Ascending aorta (tissue), 2 donors: Measurements from ENCODE around the gene PARP4. TPM values are rescaled to one million over a fixed set of nuclear protein-coding genes. Genes with fewer than 3 reads are reported as not detected.
"Not testable (repeated sequence)": the region's sequence is repeated elsewhere in the genome, so short reads cannot be mapped to it uniquely, and the experiment has no call there.

ENCODE experiments used
- DNase-seq, 2 donors: peaks; one replicate each; pipeline ENCODE4 v3.0.0-alpha.2; 2019; ENCODE audit warnings: low spot score in 2 of 2
- H3K27ac ChIP-seq, 2 donors: fragments of 200-600 bp; sonication (generic); one replicate each; pipeline ENCODE4 v1.5.1; 2016 to 2017; ENCODE audit warnings: mild to moderate bottlenecking in 1 of 2
- H3K27me3 ChIP-seq: fragments of 200-600 bp; sonication (generic); one replicate; pipeline ENCODE4 v1.5.1; 2017
- H3K36me3 ChIP-seq, 2 donors: fragments of 200-600 bp; sonication (generic); one replicate each; pipeline ENCODE4 v1.5.1; 2016
- H3K4me1 ChIP-seq, 2 donors: fragments of 200-600 bp; sonication (generic); one replicate each; pipeline ENCODE4 v1.5.1; 2016 to 2017; ENCODE audit warnings: mild to moderate bottlenecking in 1 of 2
- H3K4me3 ChIP-seq, 2 donors: fragments of 200-600 bp; sonication (generic); one replicate each; pipeline ENCODE4 v1.5.1; 2016 to 2017; ENCODE audit warnings: mild to moderate bottlenecking in 1 of 2
- H3K9me3 ChIP-seq, 2 donors: fragments of 200-600 bp; sonication (generic); one replicate each; pipeline ENCODE4 v1.5.1; 2016
- intact Hi-C: fragments of 100-400 bp; cut with DNase I; formaldehyde crosslinking; loops from one replicate; pipeline ENCODE4 v1.15.1; 2023
- total RNA-seq: library from RNA; depleted of rRNA; stranded (reverse); fragments of >200 nt; gene quantifications from one replicate; pipeline ENCODE4 v1.1.0, GENCODE V29; 2016
- TF ChIP-seq, protein P1 (sequence below), 3 experiments: fragments of 200-600 bp in 2 of 3; fragments of 450-650 bp in 1 of 3; sonication (generic) in 2 of 3; IDR thresholded peaks; one replicate each; pipeline ENCODE4 v1.5.1; 2016 to 2019; ENCODE audit warnings: antibody characterized with exemption in 3 of 3, mild to moderate bottlenecking in 1 of 3, moderate library complexity in 1 of 3

PARP4 gene
- total RNA-seq, 1 donor from 2014 or later: 15.8 TPM

GRCh38 chr13:24450530-24450929 lies 62.0 kb downstream of the PARP4 start:
- no peak for DNase-seq
- Histone ChIP-seq H3K9me3 (no peaks in the 10 kb centered on the region), H3K4me1 (no peaks in the 10 kb centered on the region), H3K27me3 (no peaks in the 10 kb centered on the region), H3K27ac (no peak overlapping the region), H3K36me3 (peaks cover 47 to 68% of the 10 kb centered on the region in 2 donors), H3K4me3 (no peak overlapping the region)
- TF ChIP-seq, protein P1, sequence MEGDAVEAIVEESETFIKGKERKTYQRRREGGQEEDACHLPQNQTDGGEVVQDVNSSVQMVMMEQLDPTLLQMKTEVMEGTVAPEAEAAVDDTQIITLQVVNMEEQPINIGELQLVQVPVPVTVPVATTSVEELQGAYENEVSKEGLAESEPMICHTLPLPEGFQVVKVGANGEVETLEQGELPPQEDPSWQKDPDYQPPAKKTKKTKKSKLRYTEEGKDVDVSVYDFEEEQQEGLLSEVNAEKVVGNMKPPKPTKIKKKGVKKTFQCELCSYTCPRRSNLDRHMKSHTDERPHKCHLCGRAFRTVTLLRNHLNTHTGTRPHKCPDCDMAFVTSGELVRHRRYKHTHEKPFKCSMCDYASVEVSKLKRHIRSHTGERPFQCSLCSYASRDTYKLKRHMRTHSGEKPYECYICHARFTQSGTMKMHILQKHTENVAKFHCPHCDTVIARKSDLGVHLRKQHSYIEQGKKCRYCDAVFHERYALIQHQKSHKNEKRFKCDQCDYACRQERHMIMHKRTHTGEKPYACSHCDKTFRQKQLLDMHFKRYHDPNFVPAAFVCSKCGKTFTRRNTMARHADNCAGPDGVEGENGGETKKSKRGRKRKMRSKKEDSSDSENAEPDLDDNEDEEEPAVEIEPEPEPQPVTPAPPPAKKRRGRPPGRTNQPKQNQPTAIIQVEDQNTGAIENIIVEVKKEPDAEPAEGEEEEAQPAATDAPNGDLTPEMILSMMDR (IDR thresholded peaks at IDR 0.05): no peak
- intact Hi-C loops: no loop called here

GRCh38 chr13:24444851-24445250 lies 67.7 kb downstream of the PARP4 start:
- not testable (repeated sequence) for H3K9me3 ChIP-seq, H3K4me3 ChIP-seq

GRCh38 chr13:24443366-24443765 lies 69.2 kb downstream of the PARP4 start:
- no peak overlapping the region for H3K27ac ChIP-seq
- TF ChIP-seq, protein P1 (IDR thresholded peaks at IDR 0.05): no peak
- no peaks in the 10 kb centered on the region for H3K27me3 ChIP-seq
- intact Hi-C loops: no loop called here
- DNase-seq: no peak
- H3K4me1 ChIP-seq: no peaks in the 10 kb centered on the region
- no peaks in the 10 kb centered on the region for H3K9me3 ChIP-seq
- no peak overlapping the region for H3K4me3 ChIP-seq
- H3K36me3 ChIP-seq: peaks cover 35 to 75% of the 10 kb centered on the region in 2 donors

More at GRCh38 chr13:24444851-24445250, 67.7 kb downstream of the PARP4 start:
- intact Hi-C loops, H3K4me1 ChIP-seq, H3K27ac ChIP-seq, H3K27me3 ChIP-seq, DNase-seq: not testable (repeated sequence)
- H3K36me3 ChIP-seq: peaks cover 32 to 68% of the 10 kb centered on the region in 2 donors

- H3K4me3 ChIP-seq, intact Hi-C loops, H3K27me3 ChIP-seq, H3K9me3 ChIP-seq, DNase-seq, H3K4me1 ChIP-seq, H3K27ac ChIP-seq: not testable (repeated sequence)
- H3K36me3 ChIP-seq: peaks cover 34 to 58% of the 10 kb centered on the region in 2 donors
Measured at GRCh38 chr13:24426045-24426444, 86.5 kb downstream of the PARP4 start.

DNA sequence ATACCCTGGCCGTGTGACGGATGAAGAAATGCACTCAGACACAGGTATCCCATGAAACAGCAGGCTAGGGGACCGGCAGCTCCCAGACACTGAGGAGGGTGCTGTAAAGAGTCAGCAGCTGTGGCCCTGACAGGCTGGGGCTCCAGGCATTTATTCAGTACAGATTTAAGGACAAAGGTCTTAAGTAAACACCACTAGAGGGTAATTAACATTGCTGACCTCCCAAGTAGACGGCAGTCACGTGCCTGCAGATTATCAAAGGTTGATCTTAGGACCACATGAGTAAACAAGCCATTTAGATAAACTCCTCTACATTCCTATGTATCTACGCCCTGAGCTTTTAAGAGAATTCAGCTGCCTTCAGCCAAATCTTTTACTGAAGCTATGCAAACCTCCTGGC lies 92.9 kb downstream of the PARP4 start:
- H3K4me3 ChIP-seq, H3K27me3 ChIP-seq, H3K4me1 ChIP-seq, H3K9me3 ChIP-seq, H3K27ac ChIP-seq, intact Hi-C loops, DNase-seq: not testable (repeated sequence)
- peaks cover 24 to 46% of the 10 kb centered on the region in 2 donors for H3K36me3 ChIP-seq

DNA sequence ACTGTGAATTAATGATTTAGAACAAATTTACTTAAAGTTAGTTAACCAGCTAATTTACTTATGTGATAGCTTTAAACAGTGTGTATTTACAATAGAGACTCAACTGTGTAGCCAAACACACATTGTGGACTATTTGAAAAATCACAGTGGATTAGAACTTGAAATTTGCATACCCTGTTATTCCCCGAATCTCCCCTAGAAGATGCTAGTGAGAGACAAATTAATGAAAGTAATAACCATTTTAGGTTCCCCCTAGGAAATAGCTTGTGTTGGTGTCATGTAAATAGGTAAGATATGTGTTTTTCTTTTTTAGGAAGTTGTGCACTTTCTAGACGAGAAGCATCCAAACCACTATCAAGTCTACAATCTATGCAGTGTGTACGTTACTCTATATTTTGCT lies 104.7 kb downstream of the PARP4 start:
- Histone ChIP-seq H3K27ac (no peak overlapping the region), H3K4me3 (no peak overlapping the region), H3K27me3 (no peaks in the 10 kb centered on the region), H3K4me1 (no peaks in the 10 kb centered on the region), H3K9me3 (no peaks in the 10 kb centered on the region), H3K36me3 (no peaks in the 10 kb centered on the region)
- intact Hi-C loops: no loop called here
- no peak for DNase-seq
- TF ChIP-seq, protein P1 (IDR thresholded peaks at IDR 0.05): no peak

DNA sequence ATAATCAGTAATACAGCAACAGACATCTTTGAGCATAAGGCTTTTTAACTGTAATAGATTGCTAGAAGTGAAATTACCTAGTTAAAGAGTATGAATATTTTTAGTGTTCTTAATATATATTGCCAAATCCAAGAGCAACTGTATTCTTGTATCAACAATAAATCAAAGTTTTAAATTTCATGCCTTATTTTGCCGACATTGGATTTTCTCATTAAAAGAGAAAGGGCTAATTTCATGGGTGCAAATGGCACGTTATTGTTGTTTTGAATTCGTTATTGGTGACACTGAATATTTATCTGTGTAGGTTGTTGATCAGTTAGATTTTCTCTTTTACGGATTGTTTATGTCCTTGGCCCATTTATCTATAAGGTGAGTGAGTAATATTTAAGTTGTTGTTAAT lies 106.1 kb downstream of the PARP4 start:
- intact Hi-C loops: no loop called here
- TF ChIP-seq, protein P1 (IDR thresholded peaks at IDR 0.05): no peak

More for the DNA sequence above, 106.1 kb downstream of the PARP4 start:
- H3K36me3 ChIP-seq: no peaks in the 10 kb centered on the region
- H3K4me1 ChIP-seq: no peaks in the 10 kb centered on the region
- H3K9me3 ChIP-seq: no peaks in the 10 kb centered on the region
- H3K27me3 ChIP-seq: no peaks in the 10 kb centered on the region
- no peak overlapping the region for H3K27ac ChIP-seq
- H3K4me3 ChIP-seq: no peak overlapping the region
- no peak for DNase-seq
